SK-N-SH (cell line): ENCODE data around the gene NTRK3. TPM values are rescaled to one million over a fixed set of nuclear protein-coding genes. Genes with fewer than 3 reads are reported as not detected.

Experiments
- CTCF ChIA-PET: fragments of 300-600, 350-600 bp; formaldehyde crosslinking; extraction: SDS; loops from one replicate; lab custom pipeline; 2021; lab: Yijun Ruan, JAX
- POLR2A ChIA-PET: fragments of 350-600 bp; sonication (Branson Sonifier 250); formaldehyde crosslinking; extraction: SDS; loops from one replicate; lab custom pipeline; 2020; ENCODE audit warnings: antibody characterized with exemption, inconsistent platforms; lab: Yijun Ruan, JAX
- DNase-seq: peaks from one replicate; pipeline ENCODE4 v3.0.0; 2012
- H2AFZ ChIP-seq: fragments of 200-600 bp; sonication (generic); 2 replicates; pipeline ENCODE4 v1.8.1; 2016; ENCODE audit warnings: antibody characterized with exemption, mild to moderate bottlenecking, low read depth
- H3F3A ChIP-seq: fragments of 200-600 bp; sonication (generic); replicated peaks from 2 replicates; pipeline ENCODE3; 2016; ENCODE audit warnings: antibody characterized with exemption, mild to moderate bottlenecking; ENCODE audit not compliant: insufficient read depth
- H3K27ac ChIP-seq, 2 experiments: fragments of 200-500 bp in 1 of 2; fragments of 200-600 bp in 1 of 2; sonication (Bioruptor generic) in 1 of 2; sonication (generic), shearing (Covaris generic) in 1 of 2; 2 replicates each; pipeline versions ENCODE4 v1.5.1 to v1.6.1; 2014 to 2016; ENCODE audit warnings: low read depth in 2 of 2, inconsistent platforms in 1 of 2, low read length in 1 of 2, mild to moderate bottlenecking in 1 of 2, mixed read lengths in 1 of 2
- H3K27me3 ChIP-seq: fragments of 200-600 bp; sonication (generic), shearing (Covaris generic); 2 replicates; pipeline ENCODE4 v1.6.1; 2016; ENCODE audit warnings: mixed run types; ENCODE audit not compliant: insufficient read depth
- H3K36me3 ChIP-seq, 2 experiments: fragments of 200-500 bp in 1 of 2; fragments of 200-600 bp in 1 of 2; sonication (Bioruptor generic) in 1 of 2; sonication (generic) in 1 of 2; replicated peaks in 1 of 2; 2 replicates each; pipeline versions ENCODE3 to v1.5.1; 2014 to 2016; ENCODE audit warnings: low read length in 1 of 2, mild to moderate bottlenecking in 1 of 2; ENCODE audit not compliant: insufficient read depth in 2 of 2, control insufficient read depth in 1 of 2
- H3K4me1 ChIP-seq, 2 experiments: fragments of 200-500 bp in 1 of 2; fragments of 200-600 bp in 1 of 2; sonication (Bioruptor generic) in 1 of 2; sonication (generic), shearing (Covaris generic) in 1 of 2; 2 replicates each; pipeline versions ENCODE4 v1.5.1 to v1.6.1; 2014 to 2016; ENCODE audit warnings: low read depth in 1 of 2, low read length in 1 of 2, mixed run types in 1 of 2; ENCODE audit not compliant: insufficient read depth in 2 of 2, control insufficient read depth in 1 of 2
- H3K4me2 ChIP-seq: fragments of 200-600 bp; sonication (generic), shearing (Covaris generic); 2 replicates; pipeline ENCODE4 v1.6.1; 2017; ENCODE audit warnings: mixed run types
- H3K4me3 ChIP-seq, 2 experiments: fragments of 200-500 bp in 1 of 2; fragments of 200-600 bp in 1 of 2; sonication (Bioruptor generic) in 1 of 2; sonication (generic), shearing (Covaris generic) in 1 of 2; 2 replicates each; pipeline versions ENCODE4 v1.5.1 to v1.8.1; 2014 to 2016; ENCODE audit warnings: low read depth in 2 of 2, inconsistent platforms in 1 of 2, low read length in 1 of 2, mild to moderate bottlenecking in 1 of 2, mixed read lengths in 1 of 2, moderate library complexity in 1 of 2
- H3K79me2 ChIP-seq: fragments of 200-600 bp; sonication (generic); 2 replicates; pipeline ENCODE4 v1.8.1; 2017; ENCODE audit warnings: mild to moderate bottlenecking; ENCODE audit not compliant: insufficient read depth
- H3K9ac ChIP-seq: fragments of 200-600 bp; sonication (generic); 2 replicates; pipeline ENCODE4 v1.6.1; 2017; ENCODE audit warnings: mixed run types
- H3K9me2 ChIP-seq: fragments of 200-600 bp; sonication (generic); 2 replicates; pipeline ENCODE4 v1.6.1; 2017; ENCODE audit warnings: mixed run types
- H3K9me3 ChIP-seq: fragments of 200-600 bp; sonication (generic); 2 replicates; pipeline ENCODE4 v1.6.1; 2017; ENCODE audit warnings: mixed run types, mild to moderate bottlenecking, moderate library complexity
- H4K20me1 ChIP-seq: fragments of 200-600 bp; sonication (generic); 2 replicates; pipeline ENCODE4 v1.6.1; 2017; ENCODE audit warnings: mild to moderate bottlenecking, mixed run types; ENCODE audit not compliant: insufficient read depth
- ELF1 ChIP-seq: IDR thresholded peaks from 2 replicates; pipeline ENCODE4 v1.4.0; 2012
- EP300 ChIP-seq, 2 experiments: IDR thresholded peaks; 2 replicates each; pipeline versions ENCODE4 v1.4.0 to v1.6.1; 2012; ENCODE audit warnings: borderline replicate concordance in 1 of 2, low read depth in 1 of 2, low read length in 1 of 2
- EZH2phosphoT487 ChIP-seq: fragments of 200-600 bp; sonication (generic); IDR thresholded peaks from 2 replicates; pipeline ENCODE4 v1.6.1; 2017; ENCODE audit warnings: low read depth, mixed run types, mild to moderate bottlenecking, antibody characterized with exemption, moderate library complexity, borderline replicate concordance
- NRF1 ChIP-seq: IDR thresholded peaks from 2 replicates; pipeline ENCODE4 v1.6.1; 2012; ENCODE audit warnings: low read depth, mild to moderate bottlenecking, low read length
- POLR2AphosphoS5 ChIP-seq: IDR thresholded peaks from 2 replicates; pipeline ENCODE4 v1.6.1; 2012; ENCODE audit warnings: low read depth, low read length
- RAD21 ChIP-seq: IDR thresholded peaks from 2 replicates; pipeline ENCODE4 v1.6.1; 2012; ENCODE audit warnings: mild to moderate bottlenecking, low read length
- RCOR1 ChIP-seq: fragments of 150-350 bp; IDR thresholded peaks from 2 replicates; pipeline ENCODE4 v1.6.1; 2017; ENCODE audit warnings: antibody characterized with exemption, low read length
- RFX5 ChIP-seq: IDR thresholded peaks from 2 replicates; pipeline ENCODE4 v1.6.1; 2012; ENCODE audit warnings: mild to moderate bottlenecking, improper control_type of control experiment, low read length
- TAF1 ChIP-seq: IDR thresholded peaks from 2 replicates; pipeline ENCODE4 v1.6.1; 2012; ENCODE audit warnings: low read depth, mild to moderate bottlenecking, low read length, moderate library complexity, borderline replicate concordance
- TEAD4 ChIP-seq: IDR thresholded peaks from 2 replicates; pipeline ENCODE4 v1.4.0; 2012; ENCODE audit warnings: mild to moderate bottlenecking, borderline replicate concordance; ENCODE audit not compliant: insufficient read depth
- WGBS: methylation state at CpG from one replicate; pipeline ENCODE4 v1.1.6; 2017; ENCODE audit warnings: low lambda C conversion rate; 5-methylcytosine and 5-hydroxymethylcytosine counted together
- polyA plus RNA-seq, 3 experiments: library from polyadenylated mRNA; depleted of rRNA; stranded (reverse); fragments of >200 nt; gene quantifications; 2 replicates each; pipeline ENCODE4 v1.2.3, GENCODE V29; 2012
- TF ChIP-seq, protein P1 (sequence below): IDR thresholded peaks from 2 replicates; pipeline ENCODE4 v1.6.1; 2012; ENCODE audit warnings: mild to moderate bottlenecking, low read depth, low read length, moderate library complexity
- TF ChIP-seq, protein P2 (sequence below): fragments of 150-350 bp; IDR thresholded peaks from 2 replicates; pipeline ENCODE4 v1.6.1; 2017; ENCODE audit warnings: antibody characterized with exemption, low read length, low read depth, borderline replicate concordance

Gene NTRK3
- polyA plus RNA-seq, 1 of the 3 experiments (the other 2 are of a cell fraction), result 2.6 TPM

DNA sequence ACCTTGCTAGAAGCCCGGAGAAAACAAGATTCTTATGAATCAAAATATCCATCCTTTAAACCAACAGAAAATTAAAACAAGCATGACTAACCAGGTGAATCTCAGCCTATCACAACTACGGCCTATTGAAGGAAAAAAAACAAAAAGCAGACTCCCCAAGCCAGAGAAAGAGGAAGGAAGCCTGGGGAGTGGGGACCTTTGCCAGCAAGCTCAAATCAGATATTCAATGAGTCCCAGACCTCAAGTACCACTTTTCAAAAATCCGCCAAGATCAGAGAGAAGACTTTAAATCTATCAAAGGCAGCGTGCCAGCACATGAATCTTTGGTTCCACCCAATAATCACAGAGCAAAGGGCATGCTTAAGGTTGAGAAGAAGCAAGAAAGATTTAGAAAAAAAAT is 253.8 kb downstream of the NTRK3 start (continued):
- no peak for TF ChIP-seq RCOR1
- TF ChIP-seq RAD21, result no peak
- no peak for TF ChIP-seq TEAD4

DNA sequence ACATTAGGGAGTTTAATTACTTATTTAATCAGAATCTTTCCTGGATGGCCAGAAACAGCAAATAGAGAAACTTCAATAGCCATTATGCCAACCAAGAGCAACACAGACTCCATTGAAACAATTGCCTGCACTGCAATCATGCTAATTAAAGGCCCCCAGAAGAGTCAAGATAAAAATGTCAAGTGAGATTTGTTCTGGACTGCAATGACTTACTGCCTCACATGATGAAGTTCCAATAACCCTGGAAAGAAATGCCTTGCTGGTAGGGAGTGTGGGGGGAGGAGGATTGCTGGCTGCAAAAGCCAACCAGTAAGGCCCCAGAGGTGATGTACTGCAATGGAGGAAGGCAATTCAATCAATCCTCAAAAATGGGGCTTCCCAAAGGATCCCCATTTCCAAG is 257.9 kb downstream of the NTRK3 start:
- POLR2A ChIA-PET, result no interaction called here

DNA sequence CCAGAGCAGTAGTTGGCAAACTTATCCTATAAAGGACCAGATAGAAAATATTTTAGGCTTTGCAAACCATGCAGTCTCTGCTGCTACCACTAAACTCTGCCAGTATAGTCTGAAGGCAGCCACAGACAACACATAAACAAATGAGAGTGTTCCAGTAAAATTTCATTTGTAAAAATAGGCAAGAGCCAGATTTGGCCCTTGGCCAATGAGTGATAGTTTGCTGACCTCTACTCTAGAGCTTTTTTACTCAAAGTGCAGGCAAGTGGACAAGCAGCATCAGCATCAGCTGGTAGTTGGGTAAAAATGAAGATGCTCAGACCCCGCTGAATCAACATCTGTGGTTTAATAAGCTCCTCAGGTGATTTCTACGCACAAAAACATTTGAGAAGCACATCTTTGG is 269.8 kb downstream of the NTRK3 start:
- no peaks in the 10 kb centered on the region for H3K9me2 ChIP-seq
- H2AFZ ChIP-seq, result no peak overlapping the region
- TF ChIP-seq POLR2AphosphoS5, result no peak
- TF ChIP-seq, protein P1, sequence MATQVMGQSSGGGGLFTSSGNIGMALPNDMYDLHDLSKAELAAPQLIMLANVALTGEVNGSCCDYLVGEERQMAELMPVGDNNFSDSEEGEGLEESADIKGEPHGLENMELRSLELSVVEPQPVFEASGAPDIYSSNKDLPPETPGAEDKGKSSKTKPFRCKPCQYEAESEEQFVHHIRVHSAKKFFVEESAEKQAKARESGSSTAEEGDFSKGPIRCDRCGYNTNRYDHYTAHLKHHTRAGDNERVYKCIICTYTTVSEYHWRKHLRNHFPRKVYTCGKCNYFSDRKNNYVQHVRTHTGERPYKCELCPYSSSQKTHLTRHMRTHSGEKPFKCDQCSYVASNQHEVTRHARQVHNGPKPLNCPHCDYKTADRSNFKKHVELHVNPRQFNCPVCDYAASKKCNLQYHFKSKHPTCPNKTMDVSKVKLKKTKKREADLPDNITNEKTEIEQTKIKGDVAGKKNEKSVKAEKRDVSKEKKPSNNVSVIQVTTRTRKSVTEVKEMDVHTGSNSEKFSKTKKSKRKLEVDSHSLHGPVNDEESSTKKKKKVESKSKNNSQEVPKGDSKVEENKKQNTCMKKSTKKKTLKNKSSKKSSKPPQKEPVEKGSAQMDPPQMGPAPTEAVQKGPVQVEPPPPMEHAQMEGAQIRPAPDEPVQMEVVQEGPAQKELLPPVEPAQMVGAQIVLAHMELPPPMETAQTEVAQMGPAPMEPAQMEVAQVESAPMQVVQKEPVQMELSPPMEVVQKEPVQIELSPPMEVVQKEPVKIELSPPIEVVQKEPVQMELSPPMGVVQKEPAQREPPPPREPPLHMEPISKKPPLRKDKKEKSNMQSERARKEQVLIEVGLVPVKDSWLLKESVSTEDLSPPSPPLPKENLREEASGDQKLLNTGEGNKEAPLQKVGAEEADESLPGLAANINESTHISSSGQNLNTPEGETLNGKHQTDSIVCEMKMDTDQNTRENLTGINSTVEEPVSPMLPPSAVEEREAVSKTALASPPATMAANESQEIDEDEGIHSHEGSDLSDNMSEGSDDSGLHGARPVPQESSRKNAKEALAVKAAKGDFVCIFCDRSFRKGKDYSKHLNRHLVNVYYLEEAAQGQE, result no peak
- TF ChIP-seq TEAD4, result no peak
- no peak for TF ChIP-seq TAF1
- TF ChIP-seq ELF1, result no peak
- no peak for TF ChIP-seq EZH2phosphoT487
- peaks cover 0 to 2% of the 10 kb centered on the region in 2 experiments; a peak in 2 of 4 replicates for H3K4me1 ChIP-seq
- DNase-seq, result no peak
- CTCF ChIA-PET, result interaction anchor here (1.4 kb wide), 1 partner anchor 259 kb away, joined by 4 read pairs; no protein-coding TSS in a partner anchor
- no peak overlapping the region for H3K4me2 ChIP-seq
- H3K9me3 ChIP-seq, result no peaks in the 10 kb centered on the region
- no peaks in the 10 kb centered on the region for H3K27me3 ChIP-seq
- no peak overlapping the region for H3K4me3 ChIP-seq
- no peaks in the 10 kb centered on the region for H4K20me1 ChIP-seq
- no peaks in the 10 kb centered on the region for H3F3A ChIP-seq
- no peaks in the 10 kb centered on the region for H3K36me3 ChIP-seq
- H3K9ac ChIP-seq, result no peak overlapping the region
- POLR2A ChIA-PET, result no interaction called here
- no peak overlapping the region for H3K27ac ChIP-seq
- WGBS, result 57% methylated on average over 2 of the region's 2 CpGs
- no peaks in the 10 kb centered on the region for H3K79me2 ChIP-seq

More for the DNA sequence above, 257.9 kb downstream of the NTRK3 start:
- no peaks in the 10 kb centered on the region for H3F3A ChIP-seq
- no peak for DNase-seq
- no peaks in the 10 kb centered on the region for H3K36me3 ChIP-seq
- H3K9me2 ChIP-seq, result no peaks in the 10 kb centered on the region
- TF ChIP-seq EZH2phosphoT487, result no peak
- TF ChIP-seq, protein P2, sequence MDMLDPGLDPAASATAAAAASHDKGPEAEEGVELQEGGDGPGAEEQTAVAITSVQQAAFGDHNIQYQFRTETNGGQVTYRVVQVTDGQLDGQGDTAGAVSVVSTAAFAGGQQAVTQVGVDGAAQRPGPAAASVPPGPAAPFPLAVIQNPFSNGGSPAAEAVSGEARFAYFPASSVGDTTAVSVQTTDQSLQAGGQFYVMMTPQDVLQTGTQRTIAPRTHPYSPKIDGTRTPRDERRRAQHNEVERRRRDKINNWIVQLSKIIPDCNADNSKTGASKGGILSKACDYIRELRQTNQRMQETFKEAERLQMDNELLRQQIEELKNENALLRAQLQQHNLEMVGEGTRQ, result no peak
- TF ChIP-seq, protein P1, result no peak
- TF ChIP-seq EP300 (IDR thresholded peaks at IDR 0.05; ENCODE audit: borderline replicate concordance in 1 of 2, low read depth in 1 of 2, low read length in 1 of 2), result no peak
- TF ChIP-seq NRF1, result no peak
- no peak for TF ChIP-seq RFX5
- TF ChIP-seq POLR2AphosphoS5, result no peak
- H3K9ac ChIP-seq, result no peak overlapping the region
- no peaks in the 10 kb centered on the region for H4K20me1 ChIP-seq
- no peaks in the 10 kb centered on the region for H3K79me2 ChIP-seq
- H3K4me2 ChIP-seq, result no peak overlapping the region
- H3K9me3 ChIP-seq, result no peaks in the 10 kb centered on the region
- H3K27me3 ChIP-seq, result no peaks in the 10 kb centered on the region
- H2AFZ ChIP-seq, result no peak overlapping the region
- no peak overlapping the region for H3K4me3 ChIP-seq
- H3K27ac ChIP-seq, result no peak overlapping the region
- CTCF ChIA-PET, result no interaction called here
- no peaks in the 10 kb centered on the region for H3K4me1 ChIP-seq
